PFSK-1 (cell line): ENCODE results near the gene BCKDHB.

ENCODE experiments used
- FOXP2 ChIP-seq: optimal IDR thresholded peaks from 2 replicates; pipeline ENCODE3; 2011; ENCODE audit warnings: borderline replicate concordance, control low read depth, inconsistent platforms; ENCODE audit not compliant: insufficient read depth; ENCODE audit errors: extremely low read length, extremely low read depth
- POLR2AphosphoS5 ChIP-seq: IDR thresholded peaks from 2 replicates; pipeline ENCODE4 v1.6.1; 2012; ENCODE audit warnings: low read depth, mild to moderate bottlenecking, control low read depth, low read length, moderate library complexity
- SIN3A ChIP-seq: IDR thresholded peaks from 2 replicates; pipeline ENCODE4 v1.6.1; 2012; ENCODE audit warnings: mild to moderate bottlenecking, low read length, moderate library complexity, borderline replicate concordance; ENCODE audit not compliant: insufficient read depth
- TAF1 ChIP-seq: IDR thresholded peaks from 2 replicates; pipeline ENCODE4 v1.6.1; 2012; ENCODE audit warnings: low read length, control low read depth, borderline replicate concordance; ENCODE audit not compliant: insufficient read depth
- TF ChIP-seq, protein P1 (sequence below), 2 experiments: IDR thresholded peaks; 2 replicates each; pipeline versions ENCODE4 v1.6.1 to v1.8.0; 2011 to 2012; ENCODE audit warnings: low read depth in 2 of 2, low read length in 2 of 2, control low read depth in 1 of 2, inconsistent platforms in 1 of 2, mild to moderate bottlenecking in 1 of 2, moderate library complexity in 1 of 2; ENCODE audit not compliant: insufficient read depth in 1 of 2

BCKDHB gene

DNA sequence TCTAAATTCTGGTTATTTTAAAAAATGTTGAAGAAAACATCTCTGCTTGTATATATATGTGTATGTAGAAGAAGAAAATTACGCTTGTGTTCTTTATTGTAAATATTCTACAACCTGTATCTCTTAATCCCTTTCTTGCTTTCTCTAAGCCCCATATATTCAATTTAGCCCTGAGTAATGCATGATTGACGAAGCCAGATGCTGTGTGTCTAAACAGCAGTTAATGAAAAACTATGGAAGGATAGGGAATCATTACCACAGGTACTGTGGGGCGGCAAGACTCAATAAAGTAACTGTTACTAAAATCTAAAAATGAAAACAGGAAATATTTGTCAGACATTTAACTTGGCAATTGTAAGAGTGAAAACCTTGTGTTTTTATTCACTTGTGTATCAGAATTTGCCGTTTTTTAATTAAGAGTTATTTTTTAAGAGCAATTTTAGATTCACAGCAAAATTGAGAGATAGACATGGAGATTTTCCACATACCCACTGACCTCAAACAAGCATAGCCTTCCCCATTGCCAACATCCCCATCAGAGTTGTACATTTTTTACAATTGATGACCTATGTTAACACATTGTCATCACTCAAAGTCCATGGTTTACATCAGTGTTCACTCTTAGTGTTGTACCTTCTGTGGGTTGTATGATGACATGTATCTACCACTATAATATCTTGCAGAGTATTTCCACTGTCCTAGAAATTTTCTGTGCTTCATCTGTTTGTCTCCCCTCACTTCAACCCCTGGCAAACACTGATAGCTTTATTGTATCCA lies 76.7 kb downstream of the BCKDHB start:
- TF ChIP-seq FOXP2, result no peak
- TF ChIP-seq SIN3A, result no peak
- no peak for TF ChIP-seq POLR2AphosphoS5
- TF ChIP-seq TAF1, result no peak
- TF ChIP-seq, protein P1, sequence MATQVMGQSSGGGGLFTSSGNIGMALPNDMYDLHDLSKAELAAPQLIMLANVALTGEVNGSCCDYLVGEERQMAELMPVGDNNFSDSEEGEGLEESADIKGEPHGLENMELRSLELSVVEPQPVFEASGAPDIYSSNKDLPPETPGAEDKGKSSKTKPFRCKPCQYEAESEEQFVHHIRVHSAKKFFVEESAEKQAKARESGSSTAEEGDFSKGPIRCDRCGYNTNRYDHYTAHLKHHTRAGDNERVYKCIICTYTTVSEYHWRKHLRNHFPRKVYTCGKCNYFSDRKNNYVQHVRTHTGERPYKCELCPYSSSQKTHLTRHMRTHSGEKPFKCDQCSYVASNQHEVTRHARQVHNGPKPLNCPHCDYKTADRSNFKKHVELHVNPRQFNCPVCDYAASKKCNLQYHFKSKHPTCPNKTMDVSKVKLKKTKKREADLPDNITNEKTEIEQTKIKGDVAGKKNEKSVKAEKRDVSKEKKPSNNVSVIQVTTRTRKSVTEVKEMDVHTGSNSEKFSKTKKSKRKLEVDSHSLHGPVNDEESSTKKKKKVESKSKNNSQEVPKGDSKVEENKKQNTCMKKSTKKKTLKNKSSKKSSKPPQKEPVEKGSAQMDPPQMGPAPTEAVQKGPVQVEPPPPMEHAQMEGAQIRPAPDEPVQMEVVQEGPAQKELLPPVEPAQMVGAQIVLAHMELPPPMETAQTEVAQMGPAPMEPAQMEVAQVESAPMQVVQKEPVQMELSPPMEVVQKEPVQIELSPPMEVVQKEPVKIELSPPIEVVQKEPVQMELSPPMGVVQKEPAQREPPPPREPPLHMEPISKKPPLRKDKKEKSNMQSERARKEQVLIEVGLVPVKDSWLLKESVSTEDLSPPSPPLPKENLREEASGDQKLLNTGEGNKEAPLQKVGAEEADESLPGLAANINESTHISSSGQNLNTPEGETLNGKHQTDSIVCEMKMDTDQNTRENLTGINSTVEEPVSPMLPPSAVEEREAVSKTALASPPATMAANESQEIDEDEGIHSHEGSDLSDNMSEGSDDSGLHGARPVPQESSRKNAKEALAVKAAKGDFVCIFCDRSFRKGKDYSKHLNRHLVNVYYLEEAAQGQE (IDR thresholded peaks at IDR 0.05; ENCODE audit: insufficient read depth in 1 of 2, low read depth in 2 of 2, low read length in 2 of 2), result no peak

GRCh38 chr6:80185492-80185891 lies 79.0 kb downstream of the BCKDHB start:
- TF ChIP-seq, protein P1 (IDR thresholded peaks at IDR 0.05; ENCODE audit: insufficient read depth in 1 of 2, low read depth in 2 of 2, low read length in 2 of 2), result no peak
- TF ChIP-seq TAF1 (no peak), FOXP2 (no peak), SIN3A (no peak), POLR2AphosphoS5 (no peak)

- TF ChIP-seq TAF1 (no peak), SIN3A (no peak)
Observed at GRCh38 chr6:80186082-80186481, 79.6 kb downstream of the BCKDHB start.

DNA sequence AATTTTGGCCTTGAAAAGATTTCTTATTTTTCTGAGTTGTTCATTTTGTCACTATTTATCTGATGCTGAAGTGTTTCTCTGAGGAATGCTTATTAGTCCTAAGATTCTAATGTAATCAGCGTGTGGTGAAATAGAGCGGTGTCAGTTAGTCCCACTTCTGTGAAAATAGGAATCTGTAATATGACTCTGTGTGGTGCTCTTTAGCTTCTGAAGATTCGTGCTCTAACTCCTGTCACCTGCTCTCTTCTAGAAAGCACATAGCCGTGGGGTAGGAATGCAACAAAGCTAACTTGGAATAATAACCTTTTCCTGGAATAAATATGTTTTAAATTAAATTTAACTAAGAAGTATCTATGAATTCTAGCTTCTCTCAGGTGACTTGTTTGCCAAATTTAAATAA lies 90.4 kb downstream of the BCKDHB start:
- no peak for TF ChIP-seq FOXP2
- TF ChIP-seq POLR2AphosphoS5, result no peak
- TF ChIP-seq, protein P1 (IDR thresholded peaks at IDR 0.05; ENCODE audit: insufficient read depth in 1 of 2, low read depth in 2 of 2, low read length in 2 of 2), result no peak
- no peak for TF ChIP-seq SIN3A
- no peak for TF ChIP-seq TAF1

DNA sequence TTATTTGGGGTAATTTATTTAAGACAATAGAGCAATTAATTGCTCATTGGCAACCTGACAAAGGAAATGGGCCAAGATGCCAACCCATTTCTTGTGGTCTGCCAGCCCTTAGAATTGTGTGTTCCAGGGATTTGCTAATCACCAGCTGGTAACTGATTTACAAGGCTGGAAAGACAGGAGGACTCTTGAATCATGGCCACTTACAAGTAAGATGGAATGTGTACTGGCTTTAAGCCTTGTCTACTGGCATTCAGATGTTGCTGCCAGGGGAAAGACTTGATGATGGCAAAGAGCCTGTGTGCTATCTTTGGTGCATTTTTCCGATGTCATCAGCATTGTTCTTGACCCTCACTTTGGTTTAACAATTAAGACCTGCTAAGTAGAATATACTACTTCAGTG lies 91.0 kb downstream of the BCKDHB start:
- TF ChIP-seq TAF1, result no peak
- TF ChIP-seq SIN3A, result no peak
- no peak for TF ChIP-seq FOXP2
- TF ChIP-seq POLR2AphosphoS5, result no peak
- TF ChIP-seq, protein P1 (IDR thresholded peaks at IDR 0.05; ENCODE audit: insufficient read depth in 1 of 2, low read depth in 2 of 2, low read length in 2 of 2), result no peak
